ENCODE data around the gene EDARADD. TPM values are rescaled to one million over a fixed set of nuclear protein-coding genes. Genes with fewer than 3 reads are reported as not detected.

The EDARADD gene
- total and polyA plus RNA-seq, 4 donors = 0.13 to 0.67 (median 0.26) TPM

- no peak overlapping the region for H3K9ac ChIP-seq (ENCODE audit: low read depth in 1 of 2, low read length in 2 of 2)
- no peaks in the 10 kb centered on the region for H3K9me3 ChIP-seq (ENCODE audit: control insufficient read depth in 4 of 4, low read length in 3 of 4)
- 82% methylated on average over 3 of the region's 3 CpGs for WGBS
- no peak overlapping the region for H3K4me3 ChIP-seq (ENCODE audit: low read depth in 1 of 3, low read length in 3 of 3)
- TF ChIP-seq RAD21 (IDR thresholded peaks at IDR 0.05) = no peak
- TF ChIP-seq REST (IDR thresholded peaks at IDR 0.05) = no peak
- TF ChIP-seq, protein P1, sequence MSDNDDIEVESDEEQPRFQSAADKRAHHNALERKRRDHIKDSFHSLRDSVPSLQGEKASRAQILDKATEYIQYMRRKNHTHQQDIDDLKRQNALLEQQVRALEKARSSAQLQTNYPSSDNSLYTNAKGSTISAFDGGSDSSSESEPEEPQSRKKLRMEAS (IDR thresholded peaks at IDR 0.05) = no peak
- no peak for TF ChIP-seq FOXA1 (IDR thresholded peaks at IDR 0.05)
- TF ChIP-seq HNF4A (conservative IDR thresholded peaks at IDR 0.05) = no peak
- no peak for TF ChIP-seq SP1 (IDR thresholded peaks at IDR 0.05)
- no peak for TF ChIP-seq YY1 (IDR thresholded peaks at IDR 0.05)
- no peak for TF ChIP-seq NR2F2 (IDR thresholded peaks at IDR 0.05)
- TF ChIP-seq TAF1 (conservative IDR thresholded peaks at IDR 0.05) = no peak
- no peak for TF ChIP-seq ATF3 (IDR thresholded peaks at IDR 0.05)
- TF ChIP-seq, protein P2, sequence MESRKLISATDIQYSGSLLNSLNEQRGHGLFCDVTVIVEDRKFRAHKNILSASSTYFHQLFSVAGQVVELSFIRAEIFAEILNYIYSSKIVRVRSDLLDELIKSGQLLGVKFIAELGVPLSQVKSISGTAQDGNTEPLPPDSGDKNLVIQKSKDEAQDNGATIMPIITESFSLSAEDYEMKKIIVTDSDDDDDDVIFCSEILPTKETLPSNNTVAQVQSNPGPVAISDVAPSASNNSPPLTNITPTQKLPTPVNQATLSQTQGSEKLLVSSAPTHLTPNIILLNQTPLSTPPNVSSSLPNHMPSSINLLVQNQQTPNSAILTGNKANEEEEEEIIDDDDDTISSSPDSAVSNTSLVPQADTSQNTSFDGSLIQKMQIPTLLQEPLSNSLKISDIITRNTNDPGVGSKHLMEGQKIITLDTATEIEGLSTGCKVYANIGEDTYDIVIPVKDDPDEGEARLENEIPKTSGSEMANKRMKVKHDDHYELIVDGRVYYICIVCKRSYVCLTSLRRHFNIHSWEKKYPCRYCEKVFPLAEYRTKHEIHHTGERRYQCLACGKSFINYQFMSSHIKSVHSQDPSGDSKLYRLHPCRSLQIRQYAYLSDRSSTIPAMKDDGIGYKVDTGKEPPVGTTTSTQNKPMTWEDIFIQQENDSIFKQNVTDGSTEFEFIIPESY (IDR thresholded peaks at IDR 0.05) = no peak
- TF ChIP-seq, protein P3, sequence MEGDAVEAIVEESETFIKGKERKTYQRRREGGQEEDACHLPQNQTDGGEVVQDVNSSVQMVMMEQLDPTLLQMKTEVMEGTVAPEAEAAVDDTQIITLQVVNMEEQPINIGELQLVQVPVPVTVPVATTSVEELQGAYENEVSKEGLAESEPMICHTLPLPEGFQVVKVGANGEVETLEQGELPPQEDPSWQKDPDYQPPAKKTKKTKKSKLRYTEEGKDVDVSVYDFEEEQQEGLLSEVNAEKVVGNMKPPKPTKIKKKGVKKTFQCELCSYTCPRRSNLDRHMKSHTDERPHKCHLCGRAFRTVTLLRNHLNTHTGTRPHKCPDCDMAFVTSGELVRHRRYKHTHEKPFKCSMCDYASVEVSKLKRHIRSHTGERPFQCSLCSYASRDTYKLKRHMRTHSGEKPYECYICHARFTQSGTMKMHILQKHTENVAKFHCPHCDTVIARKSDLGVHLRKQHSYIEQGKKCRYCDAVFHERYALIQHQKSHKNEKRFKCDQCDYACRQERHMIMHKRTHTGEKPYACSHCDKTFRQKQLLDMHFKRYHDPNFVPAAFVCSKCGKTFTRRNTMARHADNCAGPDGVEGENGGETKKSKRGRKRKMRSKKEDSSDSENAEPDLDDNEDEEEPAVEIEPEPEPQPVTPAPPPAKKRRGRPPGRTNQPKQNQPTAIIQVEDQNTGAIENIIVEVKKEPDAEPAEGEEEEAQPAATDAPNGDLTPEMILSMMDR (IDR thresholded peaks at IDR 0.05; ENCODE audit: low read depth, low read length, missing input control) = no peak
- no peaks in the 10 kb centered on the region for H3K4me1 ChIP-seq (ENCODE audit: control insufficient read depth in 4 of 4, insufficient read depth in 4 of 4, low read length in 3 of 4)
- DNase-seq (ENCODE audit: low spot score) = no peak
- no peak overlapping the region for H3K27ac ChIP-seq (ENCODE audit: low read depth in 1 of 2, low read length in 2 of 2)
- H3K27me3 ChIP-seq (ENCODE audit: control insufficient read depth in 4 of 4, insufficient read depth in 4 of 4, low read length in 3 of 4) = no peaks in the 10 kb centered on the region
- no peaks in the 10 kb centered on the region for H3K36me3 ChIP-seq (ENCODE audit: control insufficient read depth in 4 of 4, insufficient read depth in 3 of 4, low read depth in 1 of 4, low read length in 3 of 4)
These were observed 23.2 kb downstream of the EDARADD start for GRCh38 chr1:236417336-236417735.

- no peaks in the 10 kb centered on the region for H3K4me1 ChIP-seq (ENCODE audit: control insufficient read depth in 4 of 4, insufficient read depth in 4 of 4, low read length in 3 of 4)
- no peak for DNase-seq (ENCODE audit: low spot score)
- TF ChIP-seq, protein P3 (IDR thresholded peaks at IDR 0.05; ENCODE audit: low read depth, low read length, missing input control) = no peak
- no peak for TF ChIP-seq HNF4A (conservative IDR thresholded peaks at IDR 0.05)
- TF ChIP-seq, protein P1 (IDR thresholded peaks at IDR 0.05) = no peak
- TF ChIP-seq, protein P2 (IDR thresholded peaks at IDR 0.05) = no peak
- no peak for TF ChIP-seq FOXA1 (IDR thresholded peaks at IDR 0.05)
- no peak for TF ChIP-seq HNF4G (IDR thresholded peaks at IDR 0.05)
- no peak for TF ChIP-seq SP1 (IDR thresholded peaks at IDR 0.05)
- TF ChIP-seq GABPA (IDR thresholded peaks at IDR 0.05 in 1 of 2, conservative IDR thresholded peaks at IDR 0.05 in 1 of 2) = no peak
- TF ChIP-seq EGR1 (IDR thresholded peaks at IDR 0.05; ENCODE audit: low read depth in 2 of 2) = no peak
- no peak for TF ChIP-seq NR2F2 (IDR thresholded peaks at IDR 0.05)
- no peak for TF ChIP-seq YY1 (IDR thresholded peaks at IDR 0.05)
- no peak for TF ChIP-seq RAD21 (IDR thresholded peaks at IDR 0.05)
- no peak for TF ChIP-seq ATF3 (IDR thresholded peaks at IDR 0.05)
- TF ChIP-seq TAF1 (conservative IDR thresholded peaks at IDR 0.05) = no peak
- TF ChIP-seq RXRA (IDR thresholded peaks at IDR 0.05) = no peak
- no peaks in the 10 kb centered on the region for H3K9me3 ChIP-seq (ENCODE audit: control insufficient read depth in 4 of 4, low read length in 3 of 4)
- no peak overlapping the region for H3K4me3 ChIP-seq (ENCODE audit: low read depth in 1 of 3, low read length in 3 of 3)
- no peaks in the 10 kb centered on the region for H3K36me3 ChIP-seq (ENCODE audit: control insufficient read depth in 4 of 4, insufficient read depth in 3 of 4, low read depth in 1 of 4, low read length in 3 of 4)
- no peak overlapping the region for H3K27ac ChIP-seq (ENCODE audit: low read depth in 1 of 2, low read length in 2 of 2)
- no peak overlapping the region for H3K9ac ChIP-seq (ENCODE audit: low read depth in 1 of 2, low read length in 2 of 2)
- WGBS = 91% methylated on average over 7 of the region's 7 CpGs
- H3K27me3 ChIP-seq (ENCODE audit: control insufficient read depth in 4 of 4, insufficient read depth in 4 of 4, low read length in 3 of 4) = no peaks in the 10 kb centered on the region
These were observed 25.4 kb downstream of the EDARADD start for GRCh38 chr1:236419502-236419901.

Data from liver (tissue), 9 donors.